Measurements from ENCODE around the gene PCDH9. TPM values are rescaled to one million over a fixed set of nuclear protein-coding genes. Genes with fewer than 3 reads are reported as not detected.

PCDH9 gene
- total RNA-seq, 1 donor from 2014 or later = 17.1 TPM

- DNase-seq (ENCODE audit: low spot score) = no peak
- intact Hi-C loops (cut with DNase I) = no loop called here
Measured at GRCh38 chr13:67064920-67065319, 165.2 kb downstream of the PCDH9 start.

- intact Hi-C loops (cut with DNase I) = no loop called here
- DNase-seq (ENCODE audit: low spot score) = no peak
Measured at GRCh38 chr13:67063036-67063435, 167.1 kb downstream of the PCDH9 start.

GRCh38 chr13:67062160-67062559 lies 168.0 kb downstream of the PCDH9 start:
- intact Hi-C loops (cut with DNase I) = no loop called here
- DNase-seq (ENCODE audit: low spot score) = no peak

- intact Hi-C loops (cut with DNase I) = no loop called here
- DNase-seq (ENCODE audit: low spot score) = no peak
Measured at GRCh38 chr13:67061750-67062149, 168.4 kb downstream of the PCDH9 start.

DNA sequence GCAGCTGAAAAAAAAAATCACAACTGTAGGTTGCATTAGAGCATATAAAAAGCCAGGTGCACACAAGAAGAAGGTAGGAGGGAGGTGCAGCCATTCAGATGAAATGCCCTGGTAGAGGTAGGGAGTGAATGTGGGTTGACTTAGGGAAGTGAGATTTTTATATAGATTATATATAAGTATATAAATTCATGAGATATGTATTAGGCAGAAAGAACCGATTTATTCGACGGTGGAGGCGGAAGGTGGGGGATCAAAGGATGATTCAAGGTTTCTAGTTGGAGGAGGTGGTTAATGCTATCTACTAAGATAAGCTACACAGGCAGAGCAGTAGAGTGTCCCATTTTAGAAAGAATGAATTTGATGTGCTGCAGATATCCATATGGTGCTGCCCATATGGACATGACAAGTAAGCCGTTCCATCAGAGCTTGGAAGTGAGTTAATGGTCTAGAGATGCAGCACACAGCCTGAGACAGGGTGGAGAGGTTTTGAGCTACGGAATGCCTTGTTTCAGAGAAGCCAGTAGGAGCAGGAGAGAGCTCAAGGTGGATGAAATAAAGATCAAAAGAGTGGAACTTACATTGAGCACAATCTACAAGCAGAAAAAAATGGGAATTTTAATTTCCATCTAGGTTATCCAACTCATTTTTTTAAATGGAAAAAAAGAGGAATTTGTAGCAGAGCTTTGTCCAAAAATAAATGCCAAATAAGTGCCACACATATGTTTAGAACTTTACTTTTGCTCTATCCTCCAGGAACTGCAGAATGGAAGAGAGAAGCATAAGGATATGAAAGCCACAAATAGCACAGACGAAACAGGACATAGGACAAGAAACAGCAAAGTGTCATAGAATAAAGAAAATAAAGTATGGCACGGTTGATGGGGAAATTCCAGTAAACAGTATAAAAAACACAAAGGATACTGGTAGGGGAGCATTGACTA lies 177.3 kb downstream of the PCDH9 start:
- intact Hi-C loops (cut with DNase I) = no loop called here
- DNase-seq (ENCODE audit: low spot score) = no peak

- intact Hi-C loops (cut with DNase I) = no loop called here
- DNase-seq (ENCODE audit: low spot score) = no peak
Measured at GRCh38 chr13:67049744-67050143, 180.4 kb downstream of the PCDH9 start.

- DNase-seq (ENCODE audit: low spot score) = no peak
- intact Hi-C loops (cut with DNase I) = no loop called here
Measured at GRCh38 chr13:67048821-67049150, 181.3 kb downstream of the PCDH9 start.

- intact Hi-C loops (cut with DNase I) = no loop called here
- DNase-seq (ENCODE audit: low spot score) = no peak
Measured at GRCh38 chr13:67048084-67048820, 181.9 kb downstream of the PCDH9 start.

GRCh38 chr13:67045357-67045756 lies 184.8 kb downstream of the PCDH9 start:
- intact Hi-C loops (cut with DNase I) = no loop called here
- no peak for DNase-seq (ENCODE audit: low spot score)

DNA sequence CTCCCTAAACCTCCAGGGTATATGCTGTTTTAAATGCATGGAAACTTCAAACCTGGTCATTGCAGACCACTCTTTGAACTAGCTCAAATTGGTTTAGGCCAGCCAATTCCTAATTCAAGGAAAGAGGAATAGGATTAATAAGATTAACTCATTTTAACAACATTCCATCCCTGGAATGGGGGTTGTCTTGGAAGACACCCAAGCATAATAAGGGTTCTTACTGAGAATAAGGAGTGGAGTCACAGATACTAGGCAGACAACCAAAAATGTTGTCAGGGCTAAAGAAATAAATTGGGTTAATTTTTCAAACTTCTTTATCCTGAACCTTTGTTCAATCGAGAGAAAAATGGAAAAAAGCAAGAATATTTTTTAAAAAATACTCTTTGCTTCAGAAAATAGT lies 186.2 kb downstream of the PCDH9 start:
- intact Hi-C loops (cut with DNase I) = no loop called here
- no peak for DNase-seq (ENCODE audit: low spot score)

DNA sequence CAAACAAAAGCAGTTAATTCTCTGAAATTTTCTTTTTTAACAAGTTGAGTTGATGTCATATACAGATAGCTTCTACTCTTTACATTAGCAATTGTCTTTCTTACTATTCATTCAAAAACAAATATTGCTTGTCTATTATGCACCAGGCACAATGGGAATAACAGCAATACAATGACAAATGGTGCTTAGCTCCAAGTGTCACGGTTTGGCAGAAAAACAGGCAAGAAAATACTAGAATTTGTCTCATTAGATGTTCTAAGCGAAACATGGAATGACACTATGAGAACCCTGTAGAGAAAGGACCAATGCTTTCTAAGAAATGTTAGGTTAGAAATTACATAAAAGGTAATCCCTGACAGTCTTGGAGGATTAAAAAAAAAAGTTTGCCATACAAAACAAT lies 187.6 kb downstream of the PCDH9 start:
- intact Hi-C loops (cut with DNase I) = no loop called here
- DNase-seq (ENCODE audit: low spot score) = no peak

DNA sequence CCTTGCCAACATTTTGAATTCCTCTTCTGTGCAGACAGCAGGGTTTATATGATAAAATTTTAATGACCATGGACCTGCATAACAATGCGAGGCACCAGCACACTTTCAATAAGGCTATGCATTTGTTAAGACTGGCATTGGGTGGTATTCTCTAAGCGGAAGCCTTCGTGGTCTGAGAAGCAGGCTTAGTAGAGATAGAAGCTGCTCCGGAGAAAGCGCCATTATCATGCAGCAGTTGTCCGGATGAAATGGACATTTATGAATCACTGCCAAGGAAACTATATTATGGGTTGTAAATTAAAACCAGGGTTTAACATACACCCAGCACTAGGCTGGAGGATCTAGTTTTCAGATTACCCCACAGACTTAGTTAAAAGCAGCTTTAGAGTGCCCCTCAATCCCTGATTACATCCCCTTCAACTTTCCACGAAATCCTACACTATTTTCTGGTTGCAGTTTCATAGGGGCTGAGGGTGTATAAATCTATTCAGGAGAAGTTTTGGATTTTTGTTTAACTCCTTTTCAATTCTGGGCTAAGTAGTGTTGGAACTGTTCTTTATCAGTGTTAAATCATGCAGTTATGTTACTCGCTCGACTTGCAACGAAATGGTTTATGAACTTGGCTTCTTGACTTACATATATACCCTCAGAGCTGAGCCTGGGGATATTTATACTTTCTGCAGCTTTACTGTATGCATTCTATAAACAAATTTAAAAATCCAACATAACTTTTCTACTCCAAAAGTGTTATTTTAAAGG lies 193.3 kb downstream of the PCDH9 start:
- intact Hi-C loops (cut with DNase I) = no loop called here
- no peak for DNase-seq (ENCODE audit: low spot score)

DNA sequence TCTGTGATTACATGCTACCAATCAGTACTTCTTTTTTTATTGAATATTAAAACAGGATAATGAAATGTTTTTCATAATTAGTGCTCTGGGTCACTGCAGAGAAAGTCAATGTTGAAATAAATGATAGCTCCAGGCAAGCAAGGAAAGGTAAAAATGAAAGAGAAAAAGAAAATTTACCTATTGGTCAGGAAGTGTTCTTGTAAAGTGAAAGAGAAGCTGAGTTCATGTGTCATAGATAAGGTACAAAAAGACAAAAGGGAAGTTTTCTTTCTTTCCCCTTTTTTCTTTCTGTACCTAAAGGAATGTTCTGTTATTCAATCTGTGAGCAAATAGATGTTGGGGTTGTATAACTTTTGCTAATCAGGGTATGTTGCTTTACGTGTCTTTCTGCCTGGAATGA lies 197.0 kb downstream of the PCDH9 start:
- intact Hi-C loops (cut with DNase I) = no loop called here
- no peak for DNase-seq (ENCODE audit: low spot score)

- DNase-seq (ENCODE audit: low spot score) = no peak
- intact Hi-C loops (cut with DNase I) = no loop called here
Measured at GRCh38 chr13:67023130-67023876, 206.8 kb downstream of the PCDH9 start.

DNA sequence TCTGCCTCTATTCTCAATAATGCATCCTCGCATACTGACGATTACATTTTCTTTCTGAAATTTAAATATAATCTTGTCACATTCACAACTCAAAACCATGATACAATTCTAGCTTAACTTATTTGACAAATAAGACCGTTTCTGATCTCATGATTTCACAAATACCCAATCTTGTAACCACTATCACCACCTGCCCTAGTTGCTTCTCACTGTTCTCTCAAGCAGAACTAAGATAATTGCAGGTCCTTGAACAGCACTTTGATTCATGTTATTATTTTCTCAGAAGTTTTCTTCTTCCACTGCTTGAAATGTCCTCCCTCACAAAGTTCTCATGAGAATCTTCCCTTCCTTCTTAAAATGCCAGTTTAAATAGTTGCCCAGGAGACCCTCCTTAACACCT lies 211.4 kb downstream of the PCDH9 start:
- DNase-seq (ENCODE audit: low spot score) = no peak

DNA sequence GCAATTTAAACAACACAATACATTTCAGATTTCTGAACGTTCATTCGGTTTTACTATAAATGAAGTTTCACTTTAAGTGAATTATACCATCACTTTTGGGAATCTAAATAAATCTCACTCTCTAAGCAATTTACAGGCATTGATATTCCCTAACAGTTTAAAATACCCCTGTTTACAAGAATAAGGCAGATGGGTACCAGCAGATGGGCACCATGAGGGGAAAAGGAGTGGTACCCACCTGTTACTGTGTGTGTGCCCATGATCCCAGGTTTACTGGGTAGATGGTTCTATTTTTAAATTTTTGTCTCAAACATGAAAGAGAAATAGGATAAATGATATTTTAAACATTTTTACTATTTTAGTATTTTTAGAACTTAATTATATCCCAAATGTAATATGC lies 212.9 kb downstream of the PCDH9 start:
- DNase-seq (ENCODE audit: low spot score) = no peak
- intact Hi-C loops (cut with DNase I) = no loop called here

More for the DNA sequence above, 211.4 kb downstream of the PCDH9 start:
- intact Hi-C loops (cut with DNase I) = no loop called here

GRCh38 chr13:67015976-67016600 lies 214.0 kb downstream of the PCDH9 start:
- DNase-seq (ENCODE audit: low spot score) = no peak
- intact Hi-C loops (cut with DNase I) = no loop called here

DNA sequence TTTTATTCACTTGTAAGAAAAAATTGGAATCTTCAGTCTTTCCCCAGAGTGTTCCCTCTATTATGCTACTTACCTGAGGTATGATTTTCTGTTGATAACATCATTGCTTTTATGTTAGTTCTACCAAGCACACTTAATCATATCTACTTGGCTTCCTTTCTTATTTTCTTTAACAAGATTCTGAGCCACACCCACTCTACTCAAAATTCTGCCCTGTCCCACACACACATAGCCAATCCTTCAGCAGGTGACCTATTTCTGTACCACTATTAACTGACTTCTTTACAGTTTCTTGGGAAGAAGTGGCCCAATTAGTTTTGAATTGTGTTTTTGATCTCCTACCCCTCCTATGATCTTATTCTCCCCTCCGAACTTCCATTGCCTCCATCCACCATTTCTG lies 215.7 kb downstream of the PCDH9 start:
- intact Hi-C loops (cut with DNase I) = no loop called here
- DNase-seq (ENCODE audit: low spot score) = no peak

DNA sequence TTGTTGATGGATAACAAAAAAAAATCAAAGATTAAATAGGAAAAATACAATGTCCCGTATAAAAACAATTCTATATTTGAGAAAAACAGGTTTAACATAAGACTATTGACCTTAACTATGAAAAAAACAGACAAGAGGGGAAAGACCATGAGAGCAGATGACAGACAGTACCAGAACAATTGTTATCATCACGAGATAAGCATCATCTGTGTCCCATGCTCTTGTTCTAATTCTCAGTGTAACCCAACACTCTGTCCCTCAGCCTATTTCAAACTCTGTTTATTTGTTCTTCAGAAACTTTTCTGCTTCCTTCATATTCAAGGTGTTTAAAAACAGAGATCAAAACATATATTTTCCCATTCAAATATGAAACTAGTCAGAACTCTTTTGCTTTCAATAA lies 216.4 kb downstream of the PCDH9 start:
- intact Hi-C loops (cut with DNase I) = no loop called here
- DNase-seq (ENCODE audit: low spot score) = no peak
